Measurements from ENCODE around the gene FRMD5.

The FRMD5 gene

DNA sequence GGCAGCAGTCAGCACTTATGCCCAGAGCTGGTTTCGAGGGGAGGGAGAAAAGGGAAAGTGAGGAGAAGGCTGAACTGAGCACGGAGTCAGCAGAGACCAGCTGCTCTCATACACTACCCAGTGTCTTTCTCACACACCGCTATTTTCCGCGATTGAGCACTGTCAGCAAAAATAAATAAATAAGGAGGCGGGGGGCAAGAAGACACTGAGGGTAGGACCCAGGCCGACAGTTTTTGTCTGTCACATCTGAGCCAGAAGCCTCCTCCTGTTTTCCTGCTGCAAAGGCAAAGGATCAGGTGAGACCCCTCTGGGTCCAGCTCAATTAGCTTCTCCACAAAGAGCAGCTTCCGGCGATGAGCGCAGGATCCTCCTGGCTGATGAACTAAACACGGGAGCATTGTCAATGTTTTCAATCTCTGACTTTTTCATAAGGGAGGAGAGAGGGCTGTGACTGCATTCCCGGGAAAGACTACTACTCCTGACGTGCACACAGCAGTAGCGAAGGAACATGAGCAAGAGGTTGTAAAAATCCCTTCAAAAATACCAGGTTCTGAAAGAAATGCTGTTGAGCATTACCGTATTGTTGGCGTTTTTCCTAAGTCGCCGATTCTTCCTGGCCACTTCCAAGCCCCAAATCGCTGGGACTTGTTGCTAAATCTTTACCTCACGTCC lies 1.3 kb downstream of the FRMD5 start:
- TF ChIP-seq TAF1 (IDR thresholded peaks at IDR 0.05; ENCODE audit: borderline replicate concordance, insufficient read depth, low read length) (no peak), FOXP2 (optimal IDR thresholded peaks at IDR 0.05; ENCODE audit: borderline replicate concordance, extremely low read depth, extremely low read length, insufficient read depth) (no peak), SIN3A (IDR thresholded peaks at IDR 0.05; ENCODE audit: borderline replicate concordance, insufficient read depth, low read length) (no peak)
- TF ChIP-seq, protein P1, sequence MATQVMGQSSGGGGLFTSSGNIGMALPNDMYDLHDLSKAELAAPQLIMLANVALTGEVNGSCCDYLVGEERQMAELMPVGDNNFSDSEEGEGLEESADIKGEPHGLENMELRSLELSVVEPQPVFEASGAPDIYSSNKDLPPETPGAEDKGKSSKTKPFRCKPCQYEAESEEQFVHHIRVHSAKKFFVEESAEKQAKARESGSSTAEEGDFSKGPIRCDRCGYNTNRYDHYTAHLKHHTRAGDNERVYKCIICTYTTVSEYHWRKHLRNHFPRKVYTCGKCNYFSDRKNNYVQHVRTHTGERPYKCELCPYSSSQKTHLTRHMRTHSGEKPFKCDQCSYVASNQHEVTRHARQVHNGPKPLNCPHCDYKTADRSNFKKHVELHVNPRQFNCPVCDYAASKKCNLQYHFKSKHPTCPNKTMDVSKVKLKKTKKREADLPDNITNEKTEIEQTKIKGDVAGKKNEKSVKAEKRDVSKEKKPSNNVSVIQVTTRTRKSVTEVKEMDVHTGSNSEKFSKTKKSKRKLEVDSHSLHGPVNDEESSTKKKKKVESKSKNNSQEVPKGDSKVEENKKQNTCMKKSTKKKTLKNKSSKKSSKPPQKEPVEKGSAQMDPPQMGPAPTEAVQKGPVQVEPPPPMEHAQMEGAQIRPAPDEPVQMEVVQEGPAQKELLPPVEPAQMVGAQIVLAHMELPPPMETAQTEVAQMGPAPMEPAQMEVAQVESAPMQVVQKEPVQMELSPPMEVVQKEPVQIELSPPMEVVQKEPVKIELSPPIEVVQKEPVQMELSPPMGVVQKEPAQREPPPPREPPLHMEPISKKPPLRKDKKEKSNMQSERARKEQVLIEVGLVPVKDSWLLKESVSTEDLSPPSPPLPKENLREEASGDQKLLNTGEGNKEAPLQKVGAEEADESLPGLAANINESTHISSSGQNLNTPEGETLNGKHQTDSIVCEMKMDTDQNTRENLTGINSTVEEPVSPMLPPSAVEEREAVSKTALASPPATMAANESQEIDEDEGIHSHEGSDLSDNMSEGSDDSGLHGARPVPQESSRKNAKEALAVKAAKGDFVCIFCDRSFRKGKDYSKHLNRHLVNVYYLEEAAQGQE (IDR thresholded peaks at IDR 0.05; ENCODE audit: insufficient read depth in 1 of 2, low read depth in 2 of 2, low read length in 2 of 2) = no peak

DNA sequence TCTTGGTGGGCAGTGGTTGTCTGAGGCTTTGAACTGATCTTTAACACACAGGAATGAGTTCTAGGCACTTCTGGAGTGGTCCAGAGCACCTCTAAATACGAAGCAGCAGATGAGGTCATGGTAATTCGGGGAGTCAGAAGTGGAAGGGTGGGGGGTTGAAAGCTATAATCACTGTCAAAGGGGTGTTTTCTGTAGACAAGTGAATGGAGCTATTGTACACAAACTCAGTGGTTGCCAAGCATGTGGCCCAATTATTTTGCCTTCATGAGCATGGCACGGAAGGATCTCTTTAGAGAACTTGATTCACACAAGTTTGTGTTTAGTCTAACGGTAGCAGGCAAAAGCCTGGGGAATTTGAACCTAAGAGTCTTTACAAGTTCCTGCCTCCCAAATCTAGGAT lies 6.3 kb downstream of the FRMD5 start:
- no peak for TF ChIP-seq POLR2AphosphoS5 (IDR thresholded peaks at IDR 0.05; ENCODE audit: low read depth, low read length)
- no peak for TF ChIP-seq SIN3A (IDR thresholded peaks at IDR 0.05; ENCODE audit: borderline replicate concordance, insufficient read depth, low read length)
- TF ChIP-seq, protein P1 (IDR thresholded peaks at IDR 0.05; ENCODE audit: insufficient read depth in 1 of 2, low read depth in 2 of 2, low read length in 2 of 2) = no peak
- no peak for TF ChIP-seq TAF1 (IDR thresholded peaks at IDR 0.05; ENCODE audit: borderline replicate concordance, insufficient read depth, low read length)
- no peak for TF ChIP-seq FOXP2 (optimal IDR thresholded peaks at IDR 0.05; ENCODE audit: borderline replicate concordance, extremely low read depth, extremely low read length, insufficient read depth)

DNA sequence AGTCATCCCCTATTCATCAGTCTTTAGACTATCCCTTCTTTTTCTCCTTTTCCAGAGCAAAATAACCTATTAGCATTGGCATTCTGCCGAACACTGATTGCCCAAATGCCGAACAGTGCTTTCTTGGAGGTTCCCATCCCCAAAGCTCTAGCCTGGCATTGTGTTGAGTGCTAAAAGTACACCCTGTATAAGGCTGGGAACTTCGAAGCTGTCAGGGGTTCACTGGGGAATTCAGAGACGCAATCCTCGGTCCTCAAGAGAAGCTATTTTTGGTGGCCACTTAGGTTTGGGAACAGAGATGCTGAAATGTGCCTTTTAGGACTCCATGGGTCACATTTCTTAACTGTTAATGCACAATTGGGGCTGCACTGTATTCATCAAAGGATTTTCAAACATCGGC lies 8.4 kb downstream of the FRMD5 start:
- TF ChIP-seq POLR2AphosphoS5 (IDR thresholded peaks at IDR 0.05; ENCODE audit: low read depth, low read length) (no peak), TAF1 (IDR thresholded peaks at IDR 0.05; ENCODE audit: borderline replicate concordance, insufficient read depth, low read length) (no peak), FOXP2 (optimal IDR thresholded peaks at IDR 0.05; ENCODE audit: borderline replicate concordance, extremely low read depth, extremely low read length, insufficient read depth) (no peak), SIN3A (IDR thresholded peaks at IDR 0.05; ENCODE audit: borderline replicate concordance, insufficient read depth, low read length) (no peak)
- TF ChIP-seq, protein P1 (IDR thresholded peaks at IDR 0.05; ENCODE audit: insufficient read depth in 1 of 2, low read depth in 2 of 2, low read length in 2 of 2) = no peak

DNA sequence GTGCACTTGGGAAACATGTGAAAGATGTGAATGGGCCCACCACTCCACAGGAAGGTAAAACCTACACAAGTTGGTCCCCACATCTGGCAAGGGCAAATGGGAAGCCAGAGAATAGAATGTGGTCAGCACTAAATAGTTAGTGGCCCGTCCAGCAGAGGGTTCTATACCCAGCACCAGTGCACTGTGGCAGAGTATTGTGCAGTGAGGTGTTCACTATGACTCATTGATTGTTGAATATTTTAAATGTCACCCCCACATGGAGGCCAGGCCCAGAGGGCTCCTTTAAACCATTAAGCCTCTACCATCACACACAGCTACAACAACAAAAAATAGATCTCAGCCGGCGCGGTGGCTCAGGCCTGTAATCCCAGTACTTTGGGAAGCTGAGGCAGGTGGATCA lies 11.7 kb downstream of the FRMD5 start:
- TF ChIP-seq SIN3A (IDR thresholded peaks at IDR 0.05; ENCODE audit: borderline replicate concordance, insufficient read depth, low read length) = no peak
- no peak for TF ChIP-seq POLR2AphosphoS5 (IDR thresholded peaks at IDR 0.05; ENCODE audit: low read depth, low read length)

DNA sequence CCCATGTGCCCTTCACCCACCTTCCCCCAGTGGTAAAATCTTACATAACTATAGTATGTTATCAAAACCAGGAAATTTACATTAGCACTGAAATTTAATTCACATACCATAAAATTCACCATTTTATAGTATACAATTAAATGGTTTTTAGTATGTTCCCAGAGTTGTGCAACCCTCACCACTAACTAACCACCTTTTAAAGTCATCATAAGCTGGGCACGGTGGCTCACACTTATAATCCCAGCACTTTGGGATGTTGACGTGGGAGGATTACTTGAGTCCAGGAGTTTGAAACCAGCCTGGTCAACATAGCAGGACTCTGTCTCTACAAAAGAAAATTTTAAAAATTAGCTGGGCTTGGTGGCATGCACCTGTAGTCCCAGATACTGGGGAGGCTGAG lies 13.7 kb downstream of the FRMD5 start:
- TF ChIP-seq TAF1 (IDR thresholded peaks at IDR 0.05; ENCODE audit: borderline replicate concordance, insufficient read depth, low read length) (no peak), SIN3A (IDR thresholded peaks at IDR 0.05; ENCODE audit: borderline replicate concordance, insufficient read depth, low read length) (no peak), POLR2AphosphoS5 (IDR thresholded peaks at IDR 0.05; ENCODE audit: low read depth, low read length) (no peak), FOXP2 (optimal IDR thresholded peaks at IDR 0.05; ENCODE audit: borderline replicate concordance, extremely low read depth, extremely low read length, insufficient read depth) (no peak)
- TF ChIP-seq, protein P1 (IDR thresholded peaks at IDR 0.05; ENCODE audit: insufficient read depth in 1 of 2, low read depth in 2 of 2, low read length in 2 of 2) = no peak

All from PFSK-1 (cell line).